AG10803 (cell line): ENCODE data around the gene NEDD1.
A peak's percentile ranks its signal among the peaks of the same experiment; 100 is the strongest.

Experiments used
- DNase-seq: peaks from one replicate; pipeline ENCODE4 v3.0.0; 2010; ENCODE audit warnings: low read depth
- H3K4me3 ChIP-seq: 2 replicates; pipeline ENCODE4 v1.5.1; 2011; ENCODE audit warnings: mild to moderate bottlenecking, low read length, control low read depth
- TF ChIP-seq, protein P1 (sequence below): conservative IDR thresholded peaks from 2 replicates; pipeline ENCODE4 v1.5.1; 2011; ENCODE audit warnings: mild to moderate bottlenecking, low read length, control low read depth, inconsistent platforms

The NEDD1 gene

GRCh38 chr12:96870946-96871345 is 36.1 kb upstream of the NEDD1 start:
- TF ChIP-seq, protein P1, sequence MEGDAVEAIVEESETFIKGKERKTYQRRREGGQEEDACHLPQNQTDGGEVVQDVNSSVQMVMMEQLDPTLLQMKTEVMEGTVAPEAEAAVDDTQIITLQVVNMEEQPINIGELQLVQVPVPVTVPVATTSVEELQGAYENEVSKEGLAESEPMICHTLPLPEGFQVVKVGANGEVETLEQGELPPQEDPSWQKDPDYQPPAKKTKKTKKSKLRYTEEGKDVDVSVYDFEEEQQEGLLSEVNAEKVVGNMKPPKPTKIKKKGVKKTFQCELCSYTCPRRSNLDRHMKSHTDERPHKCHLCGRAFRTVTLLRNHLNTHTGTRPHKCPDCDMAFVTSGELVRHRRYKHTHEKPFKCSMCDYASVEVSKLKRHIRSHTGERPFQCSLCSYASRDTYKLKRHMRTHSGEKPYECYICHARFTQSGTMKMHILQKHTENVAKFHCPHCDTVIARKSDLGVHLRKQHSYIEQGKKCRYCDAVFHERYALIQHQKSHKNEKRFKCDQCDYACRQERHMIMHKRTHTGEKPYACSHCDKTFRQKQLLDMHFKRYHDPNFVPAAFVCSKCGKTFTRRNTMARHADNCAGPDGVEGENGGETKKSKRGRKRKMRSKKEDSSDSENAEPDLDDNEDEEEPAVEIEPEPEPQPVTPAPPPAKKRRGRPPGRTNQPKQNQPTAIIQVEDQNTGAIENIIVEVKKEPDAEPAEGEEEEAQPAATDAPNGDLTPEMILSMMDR = no peak
- no peak for DNase-seq

DNA sequence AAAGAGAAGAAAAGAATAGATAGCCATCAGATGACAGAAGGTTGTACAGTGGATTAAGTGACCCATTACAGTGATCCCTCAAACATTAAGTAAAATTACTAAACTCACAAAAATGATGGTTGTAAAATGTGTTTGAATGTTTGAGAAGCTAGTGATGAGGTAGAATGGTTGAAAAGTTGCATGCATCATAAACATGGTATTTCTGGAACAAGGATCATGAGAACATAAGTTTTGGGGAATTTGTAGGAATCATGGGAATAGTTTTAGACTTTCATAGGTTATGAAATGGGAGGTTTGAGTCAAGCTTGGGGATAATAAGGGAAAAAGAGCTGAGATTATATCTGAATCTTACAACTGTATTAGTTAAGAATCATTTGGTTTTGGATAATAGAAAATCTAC is 34.1 kb upstream of the NEDD1 start:
- TF ChIP-seq, protein P1 = no peak
- no peak overlapping the region for H3K4me3 ChIP-seq
- DNase-seq = no peak

More at GRCh38 chr12:96870946-96871345, 36.1 kb upstream of the NEDD1 start:
- no peak overlapping the region for H3K4me3 ChIP-seq

DNA sequence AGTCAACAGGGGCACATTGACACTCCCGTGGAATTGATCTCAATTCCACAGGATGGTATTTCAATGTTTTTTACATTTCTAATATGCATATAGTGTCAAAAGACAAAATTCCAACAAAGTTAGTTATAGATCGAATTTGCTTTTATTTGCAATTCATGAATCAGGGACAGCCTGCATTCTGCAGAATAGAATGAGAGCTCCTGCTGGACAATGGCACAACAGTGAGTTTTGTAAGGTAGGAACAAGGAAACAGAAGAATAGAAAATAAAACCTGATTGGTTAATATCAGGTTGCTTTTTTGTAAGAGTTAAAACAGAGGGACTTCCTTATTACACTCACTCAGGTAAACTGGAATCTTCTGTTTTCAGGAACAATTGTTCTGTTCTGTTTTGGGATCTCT is 32.8 kb upstream of the NEDD1 start:
- DNase-seq = no peak
- TF ChIP-seq, protein P1 = no peak
- H3K4me3 ChIP-seq = no peak overlapping the region

GRCh38 chr12:96876966-96877365 is 30.1 kb upstream of the NEDD1 start:
- no peak overlapping the region for H3K4me3 ChIP-seq
- TF ChIP-seq, protein P1 = no peak
- no peak for DNase-seq

- peak; percentile 74 for DNase-seq
- no peak overlapping the region for H3K4me3 ChIP-seq
- TF ChIP-seq, protein P1 = no peak
Observed at GRCh38 chr12:96878704-96879103, 28.4 kb upstream of the NEDD1 start.

DNA sequence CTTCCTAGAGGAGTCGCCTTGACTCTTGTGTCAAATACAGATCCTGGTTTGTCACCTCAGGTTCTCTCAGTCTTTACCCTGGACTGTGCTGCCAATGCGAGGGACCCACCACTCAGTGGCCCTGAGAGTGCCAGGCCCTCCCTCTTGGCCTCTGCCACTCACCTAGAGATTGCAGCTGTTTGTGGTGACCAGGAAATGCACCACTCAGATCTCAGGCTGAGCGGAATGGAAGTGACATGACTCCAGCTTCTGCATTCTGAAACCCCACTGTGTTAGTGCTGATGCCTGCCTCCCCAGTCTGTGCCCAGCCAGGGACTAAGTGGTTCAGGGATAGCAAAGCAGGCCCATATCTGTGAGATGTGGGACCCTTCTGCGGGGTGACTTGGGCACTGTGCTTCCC is 27.8 kb upstream of the NEDD1 start:
- H3K4me3 ChIP-seq = no peak overlapping the region
- DNase-seq = no peak
- TF ChIP-seq, protein P1 = no peak

GRCh38 chr12:96880220-96880619 is 26.8 kb upstream of the NEDD1 start:
- no peak for DNase-seq
- TF ChIP-seq, protein P1 = no peak
- no peak overlapping the region for H3K4me3 ChIP-seq
